VCaP (cell line): ENCODE data around the gene GSTA1.
"Not testable (repeated sequence)": the region's sequence is repeated elsewhere in the genome, so short reads cannot be mapped to it uniquely, and the experiment has no call there.

Experiments
- H3K27ac ChIP-seq: fragments of 450-650 bp; 2 replicates; pipeline ENCODE4 v1.5.1; 2017
- TF ChIP-seq, protein P1 (sequence below): fragments of 450-650 bp; conservative IDR thresholded peaks from 2 replicates; pipeline ENCODE4 v1.5.1; 2017; ENCODE audit warnings: mild to moderate bottlenecking, moderate library complexity

Gene GSTA1

DNA sequence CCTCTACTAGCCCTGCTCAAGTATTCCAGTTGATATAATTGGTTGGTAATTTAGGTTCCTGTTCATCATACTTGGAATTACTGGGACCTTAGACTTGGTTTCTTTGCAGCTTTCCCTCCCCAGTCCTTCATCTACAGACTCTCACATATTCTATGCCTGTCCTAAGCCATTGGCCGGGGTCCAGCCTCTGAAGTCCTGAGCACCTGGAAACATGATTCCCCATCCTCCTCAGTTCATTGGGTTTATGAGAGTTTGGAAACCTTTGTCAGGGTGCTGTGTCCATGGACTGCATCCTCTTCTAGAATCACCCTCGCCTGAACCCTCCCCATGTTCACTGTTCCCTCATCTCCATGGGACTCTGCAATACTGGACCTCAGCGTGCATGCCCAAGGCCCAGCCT, 49.2 kb downstream of the GSTA1 start:
- no peak overlapping the region for H3K27ac ChIP-seq
- TF ChIP-seq, protein P1, sequence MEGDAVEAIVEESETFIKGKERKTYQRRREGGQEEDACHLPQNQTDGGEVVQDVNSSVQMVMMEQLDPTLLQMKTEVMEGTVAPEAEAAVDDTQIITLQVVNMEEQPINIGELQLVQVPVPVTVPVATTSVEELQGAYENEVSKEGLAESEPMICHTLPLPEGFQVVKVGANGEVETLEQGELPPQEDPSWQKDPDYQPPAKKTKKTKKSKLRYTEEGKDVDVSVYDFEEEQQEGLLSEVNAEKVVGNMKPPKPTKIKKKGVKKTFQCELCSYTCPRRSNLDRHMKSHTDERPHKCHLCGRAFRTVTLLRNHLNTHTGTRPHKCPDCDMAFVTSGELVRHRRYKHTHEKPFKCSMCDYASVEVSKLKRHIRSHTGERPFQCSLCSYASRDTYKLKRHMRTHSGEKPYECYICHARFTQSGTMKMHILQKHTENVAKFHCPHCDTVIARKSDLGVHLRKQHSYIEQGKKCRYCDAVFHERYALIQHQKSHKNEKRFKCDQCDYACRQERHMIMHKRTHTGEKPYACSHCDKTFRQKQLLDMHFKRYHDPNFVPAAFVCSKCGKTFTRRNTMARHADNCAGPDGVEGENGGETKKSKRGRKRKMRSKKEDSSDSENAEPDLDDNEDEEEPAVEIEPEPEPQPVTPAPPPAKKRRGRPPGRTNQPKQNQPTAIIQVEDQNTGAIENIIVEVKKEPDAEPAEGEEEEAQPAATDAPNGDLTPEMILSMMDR, result no peak

DNA sequence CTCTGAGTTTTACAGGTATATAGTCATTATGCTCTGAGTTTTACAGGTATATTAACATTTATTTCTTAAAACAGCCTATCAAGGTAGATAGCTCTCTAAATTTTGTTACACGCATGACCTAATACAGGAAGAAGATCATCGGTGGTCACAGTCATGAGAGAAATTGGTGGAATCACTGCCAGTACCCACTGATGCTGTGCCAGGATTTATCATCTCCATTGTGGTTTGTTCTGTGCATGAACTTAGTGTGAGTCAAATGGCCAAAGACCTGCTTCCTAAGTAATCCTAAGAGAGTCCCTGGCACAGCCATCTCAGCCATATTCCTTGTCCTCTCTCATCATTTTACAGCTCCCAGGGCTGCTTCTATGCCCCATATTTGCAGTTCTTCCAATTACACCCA, 50.5 kb downstream of the GSTA1 start:
- not testable (repeated sequence) for H3K27ac ChIP-seq

DNA sequence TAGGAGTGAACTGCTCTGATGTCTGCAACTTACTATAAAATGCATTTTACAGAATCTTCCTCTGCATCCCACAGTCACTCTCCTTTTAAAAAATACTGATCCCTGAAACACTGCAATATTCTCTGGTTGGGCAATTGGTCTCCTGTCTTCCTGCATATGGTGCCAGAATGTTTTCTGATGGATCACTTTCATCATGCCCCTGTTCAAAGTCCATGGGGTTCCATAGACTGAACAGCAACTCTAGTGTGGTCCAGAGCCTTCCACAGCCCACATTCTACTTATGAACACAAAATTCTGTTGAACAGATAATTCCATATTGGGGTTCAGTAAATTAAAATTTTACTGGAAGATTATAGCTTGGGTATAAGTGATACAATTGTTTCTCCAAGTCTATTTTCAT, 51.3 kb downstream of the GSTA1 start:
- no peak overlapping the region for H3K27ac ChIP-seq
- TF ChIP-seq, protein P1, result no peak

DNA sequence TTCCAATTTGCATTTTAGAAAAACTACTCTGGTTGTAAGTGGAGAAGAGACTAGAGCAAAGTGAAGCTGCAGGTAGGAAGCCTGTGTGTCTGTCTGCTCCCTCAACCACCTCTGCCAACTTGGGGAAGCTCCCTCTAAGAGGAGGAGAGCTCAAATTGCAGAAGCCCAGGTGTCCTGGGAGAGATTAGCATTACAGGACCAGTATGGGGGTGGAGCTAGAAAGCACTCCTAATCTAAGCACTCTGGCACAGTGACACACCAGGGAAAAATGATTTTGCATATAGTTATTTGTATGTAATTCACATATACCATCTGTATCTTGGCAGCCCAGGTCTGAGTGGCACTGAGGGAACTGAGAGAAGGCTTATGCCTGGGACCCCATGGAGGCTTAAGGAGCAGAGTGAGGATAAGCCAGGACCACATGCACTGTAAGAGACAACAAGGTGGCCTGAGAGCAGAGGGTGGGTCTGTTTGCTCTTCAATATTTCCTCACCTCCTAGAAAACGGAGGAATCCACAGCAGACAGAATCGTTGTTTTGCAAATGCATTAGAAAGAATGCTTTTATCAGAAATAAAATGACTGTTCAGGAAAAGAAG, 54.0 kb downstream of the GSTA1 start:
- H3K27ac ChIP-seq, result no peak overlapping the region
- TF ChIP-seq, protein P1, result no peak

DNA sequence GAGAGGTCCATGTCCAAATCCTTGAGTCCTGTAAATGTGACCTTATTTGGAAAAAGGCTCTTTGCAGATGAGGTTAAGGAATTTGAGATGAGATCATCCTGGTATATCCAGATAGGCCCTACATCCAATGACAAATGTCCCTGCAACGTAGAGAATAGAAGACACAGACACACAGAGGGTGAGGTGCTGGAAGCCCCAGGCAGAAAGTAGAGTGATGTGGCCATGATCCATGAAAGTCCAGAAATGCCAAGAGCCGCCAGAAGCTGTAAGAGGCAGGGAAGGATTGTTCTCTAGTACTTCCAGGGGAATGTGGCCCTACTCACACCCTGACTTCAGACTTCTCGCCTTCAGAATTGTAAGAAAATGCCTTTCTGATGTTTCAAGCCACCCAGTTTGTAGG, 56.3 kb downstream of the GSTA1 start:
- H3K27ac ChIP-seq, result not testable (repeated sequence)

DNA sequence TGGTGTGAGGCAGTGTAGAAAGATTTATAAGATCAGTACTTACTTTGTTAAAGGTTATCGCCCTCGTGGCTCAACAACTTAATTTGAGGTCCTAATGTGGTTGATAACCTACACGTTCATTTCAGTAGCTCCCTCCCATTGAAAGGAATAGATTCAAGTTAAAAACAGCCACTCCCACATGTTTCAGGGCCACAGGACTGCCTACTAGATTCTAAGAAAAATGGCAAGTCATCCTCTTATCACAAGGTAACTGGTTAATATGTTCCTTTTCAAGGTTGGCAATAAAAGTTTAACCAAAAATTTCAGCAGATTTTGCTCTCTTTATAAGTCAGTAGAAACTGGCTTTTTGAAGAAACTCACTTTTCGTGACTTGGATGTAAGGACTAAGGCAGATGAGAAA, 57.4 kb downstream of the GSTA1 start:
- no peak overlapping the region for H3K27ac ChIP-seq
- TF ChIP-seq, protein P1, result no peak

DNA sequence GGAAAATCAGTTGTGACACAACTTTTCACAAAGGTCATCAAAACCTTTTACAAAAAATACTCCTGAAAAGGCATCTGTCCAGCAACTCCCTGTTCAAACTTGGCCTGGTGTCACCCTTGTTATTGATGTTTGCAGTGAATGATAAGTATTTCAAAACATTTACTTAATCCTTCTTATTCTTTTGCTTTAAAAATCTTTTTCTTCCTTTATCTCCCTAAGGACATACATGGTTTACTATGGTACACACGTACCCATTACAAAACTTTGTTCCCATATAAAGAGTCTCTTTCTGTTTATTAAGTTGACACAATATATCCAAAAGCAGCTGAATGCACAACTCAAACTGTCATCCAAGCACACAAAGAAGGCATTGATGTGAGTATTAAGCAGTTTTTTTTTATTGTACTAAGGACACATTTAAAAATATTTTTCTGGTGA, 57.8 kb downstream of the GSTA1 start:
- H3K27ac ChIP-seq, result no peak overlapping the region
- TF ChIP-seq, protein P1, result no peak

DNA sequence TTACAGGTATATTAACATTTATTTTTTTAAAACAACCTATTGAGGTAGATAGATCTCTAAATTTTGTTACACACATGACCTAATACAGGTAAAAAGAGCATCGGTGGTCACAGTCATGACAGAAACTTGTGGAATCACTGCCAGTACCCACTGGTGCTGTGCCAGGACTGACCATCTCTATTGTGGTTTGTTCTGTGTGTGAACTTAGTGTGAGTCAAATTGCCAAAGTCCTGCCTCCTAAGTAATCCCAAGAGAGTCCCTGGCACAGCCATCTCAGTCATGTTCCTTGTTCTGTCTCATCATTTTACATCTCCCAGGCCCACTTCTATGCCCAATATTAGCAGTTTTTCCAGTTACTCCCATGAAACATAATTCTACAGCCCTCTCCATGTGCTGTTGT, 61.7 kb downstream of the GSTA1 start:
- TF ChIP-seq, protein P1, result no peak
- no peak overlapping the region for H3K27ac ChIP-seq
